PC-3 (cell line): Measurements from ENCODE around the gene RASGRP3.

ENCODE experiments used
- EZH2 ChIP-seq: fragments of 300-600 bp; sonication (generic); IDR thresholded peaks from one replicate; pipeline ENCODE4 v1.6.1; 2017; ENCODE audit warnings: antibody characterized with exemption, mild to moderate bottlenecking, low read length; ENCODE audit not compliant: unreplicated experiment
- EZH2phosphoT487 ChIP-seq: fragments of 300-600 bp; sonication (generic); IDR thresholded peaks from 2 replicates; pipeline ENCODE4 v1.6.1; 2018; ENCODE audit warnings: mild to moderate bottlenecking, antibody characterized with exemption, low read length, borderline replicate concordance
- TF ChIP-seq, protein P1 (sequence below): fragments of 300-600 bp; sonication (generic); conservative IDR thresholded peaks from 2 replicates; pipeline ENCODE4 v1.5.1; 2017; ENCODE audit warnings: antibody characterized with exemption, low read depth, mild to moderate bottlenecking, low read length

GRCh38 chr2:33535421-33535820, 59.0 kb downstream of the RASGRP3 start:
- no peak for TF ChIP-seq EZH2phosphoT487
- no peak for TF ChIP-seq EZH2
- TF ChIP-seq, protein P1, sequence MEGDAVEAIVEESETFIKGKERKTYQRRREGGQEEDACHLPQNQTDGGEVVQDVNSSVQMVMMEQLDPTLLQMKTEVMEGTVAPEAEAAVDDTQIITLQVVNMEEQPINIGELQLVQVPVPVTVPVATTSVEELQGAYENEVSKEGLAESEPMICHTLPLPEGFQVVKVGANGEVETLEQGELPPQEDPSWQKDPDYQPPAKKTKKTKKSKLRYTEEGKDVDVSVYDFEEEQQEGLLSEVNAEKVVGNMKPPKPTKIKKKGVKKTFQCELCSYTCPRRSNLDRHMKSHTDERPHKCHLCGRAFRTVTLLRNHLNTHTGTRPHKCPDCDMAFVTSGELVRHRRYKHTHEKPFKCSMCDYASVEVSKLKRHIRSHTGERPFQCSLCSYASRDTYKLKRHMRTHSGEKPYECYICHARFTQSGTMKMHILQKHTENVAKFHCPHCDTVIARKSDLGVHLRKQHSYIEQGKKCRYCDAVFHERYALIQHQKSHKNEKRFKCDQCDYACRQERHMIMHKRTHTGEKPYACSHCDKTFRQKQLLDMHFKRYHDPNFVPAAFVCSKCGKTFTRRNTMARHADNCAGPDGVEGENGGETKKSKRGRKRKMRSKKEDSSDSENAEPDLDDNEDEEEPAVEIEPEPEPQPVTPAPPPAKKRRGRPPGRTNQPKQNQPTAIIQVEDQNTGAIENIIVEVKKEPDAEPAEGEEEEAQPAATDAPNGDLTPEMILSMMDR: no peak
